ENCODE data around the gene MED25.

Gene MED25

GRCh38 chr19:49873834-49874233 lies 55.7 kb downstream of the MED25 start:
- DNase-seq (ENCODE audit: low read depth): no peak

- DNase-seq (ENCODE audit: low read depth): no peak
Measured at GRCh38 chr19:49874503-49875157, 56.5 kb downstream of the MED25 start.

GRCh38 chr19:49875177-49875576 lies 57.1 kb downstream of the MED25 start:
- no peak for DNase-seq (ENCODE audit: low read depth)

- DNase-seq (ENCODE audit: low read depth): peak; percentile 62
Measured at GRCh38 chr19:49875857-49876421, 57.9 kb downstream of the MED25 start.

- peak; percentile 99 for DNase-seq (ENCODE audit: low read depth)
Measured at GRCh38 chr19:49876422-49877019, 58.4 kb downstream of the MED25 start.

GRCh38 chr19:49877020-49877878 lies 59.2 kb downstream of the MED25 start, which contains the start of the genes AKT1S1 and TBC1D17:
Gene AKT1S1, minus strand, starts transcription at chr19:49877355. Its CDS starts 4,060 bp downstream, at chr19:49873295.
Gene TBC1D17, plus strand, starts transcription at chr19:49877702. Its CDS starts 22 bp downstream, at chr19:49877724.
- DNase-seq (ENCODE audit: low read depth): peak; percentile 100

- peak; percentile 97 for DNase-seq (ENCODE audit: low read depth)
Measured at GRCh38 chr19:49877879-49878743, 60.0 kb downstream of the MED25 start.

GRCh38 chr19:49878744-49879070 lies 60.6 kb downstream of the MED25 start:
- DNase-seq (ENCODE audit: low read depth): no peak

- no peak for DNase-seq (ENCODE audit: low read depth)
Measured at GRCh38 chr19:49879243-49879963, 61.3 kb downstream of the MED25 start.

GRCh38 chr19:49880162-49880869 lies 62.2 kb downstream of the MED25 start:
- no peak for DNase-seq (ENCODE audit: low read depth)

GRCh38 chr19:49881186-49881585 lies 63.1 kb downstream of the MED25 start:
- DNase-seq (ENCODE audit: low read depth): no peak

- peak; percentile 25 for DNase-seq (ENCODE audit: low read depth)
Measured at GRCh38 chr19:49881672-49882394, 63.7 kb downstream of the MED25 start.

- no peak for DNase-seq (ENCODE audit: low read depth)
Measured at GRCh38 chr19:49882643-49883042, 64.6 kb downstream of the MED25 start.

GRCh38 chr19:49883094-49883493 lies 65.0 kb downstream of the MED25 start:
- no peak for DNase-seq (ENCODE audit: low read depth)

- DNase-seq (ENCODE audit: low read depth): no peak
Measured at GRCh38 chr19:49884109-49884508, 66.0 kb downstream of the MED25 start.

GRCh38 chr19:49884760-49885159 lies 66.7 kb downstream of the MED25 start:
- DNase-seq (ENCODE audit: low read depth): no peak
